Measurements from ENCODE around the gene REC114.
"Not testable (repeated sequence)": the region's sequence is repeated elsewhere in the genome, so short reads cannot be mapped to it uniquely, and the experiment has no call there.

REC114 gene

GRCh38 chr15:73437543-73438109 lies 5.3 kb upstream of the REC114 start:
- DNase-seq (no peak), ATAC-seq (no peak)
- no peak overlapping the region for H3K27ac Mint-ChIP-seq
- no peak overlapping the region for H3K4me3 Mint-ChIP-seq
- peaks cover 14% of the 10 kb centered on the region for H3K27me3 Mint-ChIP-seq
- no peaks in the 10 kb centered on the region for H3K36me3 Mint-ChIP-seq (ENCODE audit: low read depth)
- no peaks in the 10 kb centered on the region for H3K9me3 Mint-ChIP-seq
- no peaks in the 10 kb centered on the region for H3K4me1 Mint-ChIP-seq

GRCh38 chr15:73438651-73439050 lies 4.3 kb upstream of the REC114 start:
- DNase-seq (no peak), ATAC-seq (no peak)
- Mint-ChIP-seq H3K36me3 (ENCODE audit: low read depth) (no peaks in the 10 kb centered on the region), H3K4me1 (no peaks in the 10 kb centered on the region), H3K4me3 (no peak overlapping the region), H3K9me3 (no peaks in the 10 kb centered on the region), H3K27ac (no peak overlapping the region), H3K27me3 (peaks cover 10% of the 10 kb centered on the region)

GRCh38 chr15:73440571-73440970 lies 2.4 kb upstream of the REC114 start:
- Mint-ChIP-seq H3K4me1 (no peaks in the 10 kb centered on the region), H3K36me3 (ENCODE audit: low read depth) (no peaks in the 10 kb centered on the region), H3K4me3 (no peak overlapping the region), H3K9me3 (no peaks in the 10 kb centered on the region), H3K27ac (no peak overlapping the region), H3K27me3 (peaks cover 10% of the 10 kb centered on the region)
- DNase-seq (no peak), ATAC-seq (no peak)

GRCh38 chr15:73442421-73442820 lies 543 bp upstream of the REC114 start:
- no peak overlapping the region for H3K4me3 Mint-ChIP-seq
- ATAC-seq (no peak), DNase-seq (no peak)
- no peaks in the 10 kb centered on the region for H3K4me1 Mint-ChIP-seq
- no peaks in the 10 kb centered on the region for H3K9me3 Mint-ChIP-seq
- H3K36me3 Mint-ChIP-seq (ENCODE audit: low read depth): no peaks in the 10 kb centered on the region
- H3K27me3 Mint-ChIP-seq: peaks cover 7% of the 10 kb centered on the region
- no peak overlapping the region for H3K27ac Mint-ChIP-seq

- H3K4me3 Mint-ChIP-seq, H3K27ac Mint-ChIP-seq: not testable (repeated sequence)
These were observed 4.5 kb downstream of the REC114 start for GRCh38 chr15:73447471-73447870.

GRCh38 chr15:73448158-73448758 lies 5.3 kb downstream of the REC114 start:
- not testable (repeated sequence) for DNase-seq; H3K4me1 Mint-ChIP-seq; H3K27me3 Mint-ChIP-seq; ATAC-seq; H3K4me3 Mint-ChIP-seq; H3K36me3 Mint-ChIP-seq (ENCODE audit: low read depth); H3K27ac Mint-ChIP-seq
- H3K9me3 Mint-ChIP-seq: peaks cover 15% of the 10 kb centered on the region

More at GRCh38 chr15:73447471-73447870, 4.5 kb downstream of the REC114 start:
- not testable (repeated sequence) for DNase-seq; H3K4me1 Mint-ChIP-seq; ATAC-seq; H3K27me3 Mint-ChIP-seq; H3K36me3 Mint-ChIP-seq (ENCODE audit: low read depth)
- peaks cover 15% of the 10 kb centered on the region for H3K9me3 Mint-ChIP-seq

- H3K27me3 Mint-ChIP-seq; DNase-seq; ATAC-seq; H3K27ac Mint-ChIP-seq; H3K4me3 Mint-ChIP-seq; H3K4me1 Mint-ChIP-seq; H3K36me3 Mint-ChIP-seq (ENCODE audit: low read depth): not testable (repeated sequence)
- H3K9me3 Mint-ChIP-seq: peaks cover 15% of the 10 kb centered on the region
These were observed 7.0 kb downstream of the REC114 start for GRCh38 chr15:73449980-73450379.

GRCh38 chr15:73454096-73454495 lies 11.1 kb downstream of the REC114 start:
- peaks cover 15% of the 10 kb centered on the region for H3K9me3 Mint-ChIP-seq
- ATAC-seq (no peak), DNase-seq (no peak)
- H3K27ac Mint-ChIP-seq: no peak overlapping the region
- H3K27me3 Mint-ChIP-seq: peaks cover 4% of the 10 kb centered on the region
- no peaks in the 10 kb centered on the region for H3K36me3 Mint-ChIP-seq (ENCODE audit: low read depth)
- H3K4me3 Mint-ChIP-seq: no peak overlapping the region
- H3K4me1 Mint-ChIP-seq: no peaks in the 10 kb centered on the region

GRCh38 chr15:73455876-73456275 lies 12.9 kb downstream of the REC114 start:
- Mint-ChIP-seq H3K36me3 (ENCODE audit: low read depth) (no peaks in the 10 kb centered on the region), H3K9me3 (peaks cover 10% of the 10 kb centered on the region), H3K27me3 (no peaks in the 10 kb centered on the region), H3K4me1 (no peaks in the 10 kb centered on the region), H3K4me3 (no peak overlapping the region), H3K27ac (no peak overlapping the region)
- ATAC-seq (no peak), DNase-seq (no peak)

GRCh38 chr15:73457334-73457733 lies 14.4 kb downstream of the REC114 start:
- Mint-ChIP-seq H3K27me3 (peaks cover 2% of the 10 kb centered on the region), H3K4me1 (no peaks in the 10 kb centered on the region), H3K36me3 (ENCODE audit: low read depth) (no peaks in the 10 kb centered on the region), H3K4me3 (no peak overlapping the region), H3K9me3 (no peaks in the 10 kb centered on the region), H3K27ac (no peak overlapping the region)
- DNase-seq (no peak), ATAC-seq (no peak)

- Mint-ChIP-seq H3K9me3 (no peaks in the 10 kb centered on the region), H3K4me1 (no peaks in the 10 kb centered on the region), H3K27ac (no peak overlapping the region), H3K36me3 (ENCODE audit: low read depth) (no peaks in the 10 kb centered on the region), H3K27me3 (peaks cover 7% of the 10 kb centered on the region), H3K4me3 (no peak overlapping the region)
- ATAC-seq: no peak
- no peak for DNase-seq
These were observed 17.7 kb downstream of the REC114 start for GRCh38 chr15:73460662-73461061.

GRCh38 chr15:73464602-73465001 lies 21.6 kb downstream of the REC114 start:
- H3K27me3 Mint-ChIP-seq: peaks cover 11% of the 10 kb centered on the region
- H3K4me3 Mint-ChIP-seq: no peak overlapping the region
- ATAC-seq: no peak
- H3K36me3 Mint-ChIP-seq (ENCODE audit: low read depth): no peaks in the 10 kb centered on the region
- DNase-seq: no peak
- no peak overlapping the region for H3K27ac Mint-ChIP-seq
- no peaks in the 10 kb centered on the region for H3K9me3 Mint-ChIP-seq
- H3K4me1 Mint-ChIP-seq: no peaks in the 10 kb centered on the region

GRCh38 chr15:73467758-73468157 lies 24.8 kb downstream of the REC114 start:
- no peak for ATAC-seq
- H3K27ac Mint-ChIP-seq: no peak overlapping the region
- no peak overlapping the region for H3K4me3 Mint-ChIP-seq
- no peaks in the 10 kb centered on the region for H3K36me3 Mint-ChIP-seq (ENCODE audit: low read depth)
- no peak for DNase-seq
- no peaks in the 10 kb centered on the region for H3K4me1 Mint-ChIP-seq
- H3K27me3 Mint-ChIP-seq: peaks cover 26% of the 10 kb centered on the region
- H3K9me3 Mint-ChIP-seq: no peaks in the 10 kb centered on the region

- no peak overlapping the region for H3K4me3 Mint-ChIP-seq
- peaks cover 3% of the 10 kb centered on the region for H3K9me3 Mint-ChIP-seq
- no peaks in the 10 kb centered on the region for H3K4me1 Mint-ChIP-seq
- ATAC-seq: no peak
- no peak for DNase-seq
- H3K36me3 Mint-ChIP-seq (ENCODE audit: low read depth): no peaks in the 10 kb centered on the region
- peaks cover 37% of the 10 kb centered on the region for H3K27me3 Mint-ChIP-seq
- H3K27ac Mint-ChIP-seq: no peak overlapping the region
These were observed 31.8 kb downstream of the REC114 start for GRCh38 chr15:73474785-73475184.

GRCh38 chr15:73476704-73477216 lies 33.8 kb downstream of the REC114 start:
- H3K27ac Mint-ChIP-seq: no peak overlapping the region
- peaks cover 3% of the 10 kb centered on the region for H3K9me3 Mint-ChIP-seq
- H3K4me1 Mint-ChIP-seq: no peaks in the 10 kb centered on the region
- no peaks in the 10 kb centered on the region for H3K36me3 Mint-ChIP-seq (ENCODE audit: low read depth)
- no peak for DNase-seq
- peaks cover 25% of the 10 kb centered on the region for H3K27me3 Mint-ChIP-seq
- no peak overlapping the region for H3K4me3 Mint-ChIP-seq
- ATAC-seq: no peak
